Measurements from ENCODE around the gene CTIF. TPM values are rescaled to one million over a fixed set of nuclear protein-coding genes. Genes with fewer than 3 reads are reported as not detected.
A peak's percentile ranks its signal among the peaks of the same experiment; 100 is the strongest.

CTIF gene
- total RNA-seq, 1 donor from 2014 or later = 15.0 TPM

DNA sequence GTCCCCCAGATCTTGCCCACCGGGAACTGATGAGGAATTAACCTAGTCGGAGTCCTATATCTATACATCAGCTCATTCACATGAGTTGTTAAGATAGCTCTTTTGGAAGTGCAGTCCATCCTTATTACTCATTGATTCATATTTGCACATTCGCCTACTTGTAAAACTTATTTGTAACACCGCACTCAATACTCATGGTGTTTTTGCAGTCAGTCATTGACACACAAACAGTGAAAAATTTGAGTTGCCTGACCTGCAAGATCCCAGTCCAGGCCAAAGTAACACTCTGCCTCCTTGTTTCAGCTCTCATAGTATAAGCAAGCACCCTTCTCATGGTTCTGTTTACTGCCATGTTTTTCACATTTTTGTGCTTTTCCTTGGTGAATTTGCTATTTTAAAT, 180.6 kb downstream of the CTIF start:
- no peak for DNase-seq (ENCODE audit: low read depth)
- Histone ChIP-seq H3K36me3 (ENCODE audit: control insufficient read depth, insufficient read depth, low read length) (peaks cover 6% of the 10 kb centered on the region), H3K27me3 (ENCODE audit: control insufficient read depth, insufficient read depth, low read length) (no peaks in the 10 kb centered on the region), H3K4me3 (ENCODE audit: low read depth, low read length) (no peak overlapping the region)
- no peak for FAIRE-seq
- TF ChIP-seq, protein P1, sequence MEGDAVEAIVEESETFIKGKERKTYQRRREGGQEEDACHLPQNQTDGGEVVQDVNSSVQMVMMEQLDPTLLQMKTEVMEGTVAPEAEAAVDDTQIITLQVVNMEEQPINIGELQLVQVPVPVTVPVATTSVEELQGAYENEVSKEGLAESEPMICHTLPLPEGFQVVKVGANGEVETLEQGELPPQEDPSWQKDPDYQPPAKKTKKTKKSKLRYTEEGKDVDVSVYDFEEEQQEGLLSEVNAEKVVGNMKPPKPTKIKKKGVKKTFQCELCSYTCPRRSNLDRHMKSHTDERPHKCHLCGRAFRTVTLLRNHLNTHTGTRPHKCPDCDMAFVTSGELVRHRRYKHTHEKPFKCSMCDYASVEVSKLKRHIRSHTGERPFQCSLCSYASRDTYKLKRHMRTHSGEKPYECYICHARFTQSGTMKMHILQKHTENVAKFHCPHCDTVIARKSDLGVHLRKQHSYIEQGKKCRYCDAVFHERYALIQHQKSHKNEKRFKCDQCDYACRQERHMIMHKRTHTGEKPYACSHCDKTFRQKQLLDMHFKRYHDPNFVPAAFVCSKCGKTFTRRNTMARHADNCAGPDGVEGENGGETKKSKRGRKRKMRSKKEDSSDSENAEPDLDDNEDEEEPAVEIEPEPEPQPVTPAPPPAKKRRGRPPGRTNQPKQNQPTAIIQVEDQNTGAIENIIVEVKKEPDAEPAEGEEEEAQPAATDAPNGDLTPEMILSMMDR (IDR thresholded peaks at IDR 0.05; ENCODE audit: insufficient read depth, low read length, severe bottlenecking) = no peak

DNA sequence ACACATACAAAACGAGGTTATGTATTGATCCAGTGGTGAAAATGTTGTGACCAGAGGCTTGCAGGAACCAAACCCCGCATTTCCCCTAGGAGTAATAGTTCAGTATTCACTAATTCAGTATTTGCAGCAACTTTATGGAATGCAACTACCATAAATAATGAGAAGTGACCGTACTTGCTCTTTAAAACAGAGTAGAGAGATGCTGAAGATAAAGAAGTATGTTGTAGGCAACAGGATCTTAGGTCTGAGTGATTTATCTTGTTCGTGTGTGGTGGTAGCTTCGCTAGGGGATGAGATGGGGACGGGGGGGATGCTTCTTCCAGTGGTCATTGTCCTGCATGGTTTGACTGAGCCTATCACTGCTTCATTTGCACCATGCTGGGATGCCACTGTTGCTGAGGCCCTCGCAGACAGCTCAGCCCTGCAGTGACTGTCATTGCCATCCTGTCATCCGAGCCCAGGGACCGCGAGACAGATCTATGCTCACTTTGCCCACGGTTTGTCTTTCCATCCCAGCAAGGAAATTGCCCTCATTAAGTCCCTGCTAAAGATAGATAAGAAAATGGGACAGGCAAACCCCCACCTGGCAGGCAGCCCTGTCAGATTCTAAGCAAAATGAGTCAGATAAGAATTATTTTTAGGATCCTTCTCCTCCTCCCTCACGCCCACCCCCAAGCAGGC, 181.3 kb downstream of the CTIF start:
- DNase-seq (ENCODE audit: low read depth) (no peak), FAIRE-seq (no peak)
- peaks cover 6% of the 10 kb centered on the region for H3K36me3 ChIP-seq (ENCODE audit: control insufficient read depth, insufficient read depth, low read length)
- TF ChIP-seq, protein P1 (IDR thresholded peaks at IDR 0.05; ENCODE audit: insufficient read depth, low read length, severe bottlenecking) = no peak
- no peak overlapping the region for H3K4me3 ChIP-seq (ENCODE audit: low read depth, low read length)
- H3K27me3 ChIP-seq (ENCODE audit: control insufficient read depth, insufficient read depth, low read length) = no peaks in the 10 kb centered on the region

- Histone ChIP-seq H3K27me3 (ENCODE audit: control insufficient read depth, insufficient read depth, low read length) (no peaks in the 10 kb centered on the region), H3K4me3 (ENCODE audit: low read depth, low read length) (no peak overlapping the region), H3K36me3 (ENCODE audit: control insufficient read depth, insufficient read depth, low read length) (peaks cover 6% of the 10 kb centered on the region)
- DNase-seq (ENCODE audit: low read depth) (no peak), FAIRE-seq (no peak)
- TF ChIP-seq, protein P1 (IDR thresholded peaks at IDR 0.05; ENCODE audit: insufficient read depth, low read length, severe bottlenecking) = no peak
Measured at GRCh38 chr18:48720655-48721025, 181.8 kb downstream of the CTIF start.

- H3K27me3 ChIP-seq (ENCODE audit: control insufficient read depth, insufficient read depth, low read length) = no peaks in the 10 kb centered on the region
- TF ChIP-seq, protein P1 (IDR thresholded peaks at IDR 0.05; ENCODE audit: insufficient read depth, low read length, severe bottlenecking) = no peak
- FAIRE-seq (peak; percentile 82), DNase-seq (ENCODE audit: low read depth) (no peak)
- no peak overlapping the region for H3K4me3 ChIP-seq (ENCODE audit: low read depth, low read length)
- H3K36me3 ChIP-seq (ENCODE audit: control insufficient read depth, insufficient read depth, low read length) = peaks cover 6% of the 10 kb centered on the region
Measured at GRCh38 chr18:48721312-48721711, 182.5 kb downstream of the CTIF start.

DNA sequence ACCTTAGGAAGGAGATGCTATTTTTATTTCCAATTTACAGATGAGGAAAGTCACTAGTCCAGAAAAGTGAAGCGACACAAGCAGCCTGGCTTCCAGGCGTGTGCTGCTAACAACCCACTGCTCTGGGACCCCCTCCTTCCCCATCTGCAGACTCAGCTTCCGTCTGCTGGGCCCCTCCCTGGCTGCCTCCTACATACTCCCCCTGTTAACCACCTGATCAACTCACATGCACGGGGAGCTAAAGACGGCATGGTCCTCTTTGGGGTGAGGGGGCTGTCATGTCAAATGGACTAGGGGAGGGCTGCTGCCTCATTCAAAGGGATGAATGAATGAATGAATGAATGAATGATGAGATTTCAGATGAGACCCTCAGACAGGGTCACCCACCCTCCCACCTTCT, 184.2 kb downstream of the CTIF start:
- Histone ChIP-seq H3K27me3 (ENCODE audit: control insufficient read depth, insufficient read depth, low read length) (no peaks in the 10 kb centered on the region), H3K4me3 (ENCODE audit: low read depth, low read length) (no peak overlapping the region), H3K36me3 (ENCODE audit: control insufficient read depth, insufficient read depth, low read length) (peaks cover 8% of the 10 kb centered on the region)
- DNase-seq (ENCODE audit: low read depth) (no peak), FAIRE-seq (no peak)
- TF ChIP-seq, protein P1 (IDR thresholded peaks at IDR 0.05; ENCODE audit: insufficient read depth, low read length, severe bottlenecking) = no peak

DNA sequence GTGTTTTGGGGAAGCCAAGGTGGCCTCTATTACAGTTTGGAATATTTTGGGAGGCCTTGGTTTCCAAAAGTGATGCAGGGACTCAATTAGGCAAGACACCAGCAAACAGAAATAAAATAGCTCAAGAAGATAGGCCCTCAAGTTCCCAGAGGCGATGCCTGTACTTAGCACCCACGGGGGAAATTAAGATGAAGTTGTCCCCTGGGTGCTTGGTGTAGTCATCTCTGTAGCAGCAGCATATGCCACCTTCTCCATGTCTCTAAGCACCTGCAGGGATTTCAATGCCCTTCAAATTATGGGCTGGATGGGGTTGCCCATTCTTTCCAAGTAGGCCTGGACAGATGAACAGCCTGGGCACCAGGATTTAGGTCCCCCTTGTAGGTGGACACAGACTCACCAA, 185.0 kb downstream of the CTIF start:
- Histone ChIP-seq H3K36me3 (ENCODE audit: control insufficient read depth, insufficient read depth, low read length) (peaks cover 4% of the 10 kb centered on the region), H3K27me3 (ENCODE audit: control insufficient read depth, insufficient read depth, low read length) (no peaks in the 10 kb centered on the region), H3K4me3 (ENCODE audit: low read depth, low read length) (no peak overlapping the region)
- DNase-seq (ENCODE audit: low read depth) (no peak), FAIRE-seq (no peak)
- TF ChIP-seq, protein P1 (IDR thresholded peaks at IDR 0.05; ENCODE audit: insufficient read depth, low read length, severe bottlenecking) = no peak
